GM18951 (cell line): ENCODE results near the gene MOB3B.
"Not testable (repeated sequence)": the region's sequence is repeated elsewhere in the genome, so short reads cannot be mapped to it uniquely, and the experiment has no call there.

Experiments used
- POLR2A ChIP-seq: IDR thresholded peaks from 4 replicates; pipeline ENCODE4 v1.6.1; 2011; ENCODE audit warnings: mild to moderate bottlenecking; ENCODE audit not compliant: insufficient read length, insufficient read depth; ENCODE audit errors: extremely low read depth
- in situ Hi-C: fragments of 300-500 bp; cut with MboI; formaldehyde crosslinking; loops from one replicate; pipeline ENCODE4 v1.12.0; 2022; ENCODE audit warnings: low sequenced_read_pairs, mixed read lengths, inconsistent platforms; ENCODE audit not compliant: unreplicated experiment

MOB3B gene

GRCh38 chr9:27474305-27474704, 55.3 kb downstream of the MOB3B start:
- in situ Hi-C loops: no loop called here
- TF ChIP-seq POLR2A: no peak

GRCh38 chr9:27473111-27473529, 56.5 kb downstream of the MOB3B start:
- no peak for TF ChIP-seq POLR2A
- in situ Hi-C loops: no loop called here

- no peak for TF ChIP-seq POLR2A
- in situ Hi-C loops: no loop called here
These were observed 57.4 kb downstream of the MOB3B start for GRCh38 chr9:27472195-27472594.

GRCh38 chr9:27471789-27472188, 57.8 kb downstream of the MOB3B start:
- in situ Hi-C loops: no loop called here

GRCh38 chr9:27471366-27471765, 58.2 kb downstream of the MOB3B start:
- in situ Hi-C loops: no loop called here
- TF ChIP-seq POLR2A: no peak

More at GRCh38 chr9:27471789-27472188, 57.8 kb downstream of the MOB3B start:
- no peak for TF ChIP-seq POLR2A

- in situ Hi-C loops: no loop called here
- TF ChIP-seq POLR2A: no peak
These were observed 59.2 kb downstream of the MOB3B start for GRCh38 chr9:27470291-27470856.

- in situ Hi-C loops: no loop called here
- TF ChIP-seq POLR2A: no peak
These were observed 60.1 kb downstream of the MOB3B start for GRCh38 chr9:27469550-27469949.

- in situ Hi-C loops: no loop called here
- TF ChIP-seq POLR2A: no peak
These were observed 61.0 kb downstream of the MOB3B start for GRCh38 chr9:27468462-27469110.

- TF ChIP-seq POLR2A: no peak
- in situ Hi-C loops: no loop called here
These were observed 61.6 kb downstream of the MOB3B start for GRCh38 chr9:27468000-27468399.

GRCh38 chr9:27467486-27467885, 62.1 kb downstream of the MOB3B start:
- in situ Hi-C loops: no loop called here
- no peak for TF ChIP-seq POLR2A

- in situ Hi-C loops: not testable (repeated sequence)
These were observed 63.1 kb downstream of the MOB3B start for GRCh38 chr9:27466516-27466915.

GRCh38 chr9:27464950-27465349, 64.7 kb downstream of the MOB3B start:
- in situ Hi-C loops: not testable (repeated sequence)

- TF ChIP-seq POLR2A: no peak
- in situ Hi-C loops: no loop called here
These were observed 66.8 kb downstream of the MOB3B start for GRCh38 chr9:27462846-27463245.

GRCh38 chr9:27462434-27462833, 67.2 kb downstream of the MOB3B start:
- TF ChIP-seq POLR2A: no peak
- in situ Hi-C loops: no loop called here

GRCh38 chr9:27460226-27461023, 69.2 kb downstream of the MOB3B start:
- in situ Hi-C loops: no loop called here
- TF ChIP-seq POLR2A: no peak
